Stimulated activated CD4-positive, alpha-beta T cell treated with anti-CD3 and anti-CD28 coated beads, Interleukin-4, amount 100 ng/mL, for 48 hours (primary cell): Measurements from ENCODE around the gene CEACAM1.
"Not testable (repeated sequence)": the region's sequence is repeated elsewhere in the genome, so short reads cannot be mapped to it uniquely, and the experiment has no call there.

ENCODE experiments used
- DNase-seq, 2 donors: peaks; one replicate each; pipeline ENCODE4 v3.0.0-alpha.2; 2020; ENCODE audit warnings: low read depth in 2 of 2

The CEACAM1 gene

GRCh38 chr19:42528354-42529247 lies at the start of gene CEACAM1:
Gene CEACAM1 (minus strand): TSS chr19:42528481. CDS start chr19:42528374, 107 bp downstream.
- DNase-seq = peak; percentile 35 to 42

- DNase-seq = no peak
Observed at GRCh38 chr19:42577016-42577415, 48.7 kb upstream of the CEACAM1 start.

GRCh38 chr19:42576241-42576640 lies 48.0 kb upstream of the CEACAM1 start:
- DNase-seq = no peak

GRCh38 chr19:42573642-42574041 lies 45.4 kb upstream of the CEACAM1 start:
- DNase-seq = no peak

- DNase-seq = no peak
Observed at GRCh38 chr19:42571116-42571515, 42.8 kb upstream of the CEACAM1 start.

- DNase-seq = no peak
Observed at GRCh38 chr19:42569193-42569592, 40.9 kb upstream of the CEACAM1 start.

GRCh38 chr19:42568006-42568405 lies 39.7 kb upstream of the CEACAM1 start:
- no peak for DNase-seq

GRCh38 chr19:42567567-42567966 lies 39.3 kb upstream of the CEACAM1 start:
- DNase-seq = no peak

- no peak for DNase-seq
Observed at GRCh38 chr19:42563352-42564210, 35.3 kb upstream of the CEACAM1 start.

GRCh38 chr19:42561512-42561911 lies 33.2 kb upstream of the CEACAM1 start:
- no peak for DNase-seq

- DNase-seq = no peak
Observed at GRCh38 chr19:42560731-42561130, 32.5 kb upstream of the CEACAM1 start.

- no peak for DNase-seq
Observed at GRCh38 chr19:42558450-42559150, 30.3 kb upstream of the CEACAM1 start.

GRCh38 chr19:42557386-42557871 lies 29.1 kb upstream of the CEACAM1 start:
- DNase-seq = not testable (repeated sequence)

- DNase-seq = no peak
Observed at GRCh38 chr19:42555801-42556200, 27.5 kb upstream of the CEACAM1 start.

GRCh38 chr19:42555317-42555716 lies 27.0 kb upstream of the CEACAM1 start:
- DNase-seq = no peak

GRCh38 chr19:42554046-42554575 lies 25.8 kb upstream of the CEACAM1 start:
- DNase-seq = no peak

- no peak for DNase-seq
Observed at GRCh38 chr19:42553292-42554045, 25.2 kb upstream of the CEACAM1 start.

- no peak for DNase-seq
Observed at GRCh38 chr19:42552086-42553065, 24.1 kb upstream of the CEACAM1 start.

GRCh38 chr19:42550521-42550920 lies 22.2 kb upstream of the CEACAM1 start:
- not testable (repeated sequence) for DNase-seq

GRCh38 chr19:42549067-42549466 lies 20.8 kb upstream of the CEACAM1 start:
- DNase-seq = not testable (repeated sequence)
